Measurements from ENCODE around the gene RBM34.
A peak's percentile ranks its signal among the peaks of the same experiment; 100 is the strongest.

Gene RBM34

GRCh38 chr1:235152235-235152634 is 8.8 kb downstream of the RBM34 start:
- DNase-seq, result no peak

DNA sequence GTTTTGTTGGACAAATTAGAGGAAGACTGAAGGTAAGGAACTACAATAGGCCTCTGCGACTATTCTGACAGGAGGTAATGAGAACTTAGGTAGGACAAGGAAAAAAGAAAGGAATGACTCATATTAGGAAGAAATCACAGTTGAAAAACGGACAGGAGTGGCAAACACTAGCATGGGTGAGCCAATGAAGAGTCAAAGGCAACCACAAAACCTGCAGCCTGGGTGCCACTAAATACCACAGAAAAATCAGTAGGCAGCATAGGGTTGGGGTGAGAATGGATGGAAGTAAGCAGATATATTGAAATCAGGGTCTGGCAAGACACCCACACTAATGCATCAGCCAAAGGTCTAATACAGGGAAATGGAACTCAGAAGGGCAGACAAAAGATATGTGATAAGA is 10.0 kb downstream of the RBM34 start:
- no peak for DNase-seq

- no peak for DNase-seq
These were observed 11.2 kb downstream of the RBM34 start for GRCh38 chr1:235149824-235150223.

- no peak for DNase-seq
These were observed 13.8 kb downstream of the RBM34 start for GRCh38 chr1:235147269-235147668.

DNA sequence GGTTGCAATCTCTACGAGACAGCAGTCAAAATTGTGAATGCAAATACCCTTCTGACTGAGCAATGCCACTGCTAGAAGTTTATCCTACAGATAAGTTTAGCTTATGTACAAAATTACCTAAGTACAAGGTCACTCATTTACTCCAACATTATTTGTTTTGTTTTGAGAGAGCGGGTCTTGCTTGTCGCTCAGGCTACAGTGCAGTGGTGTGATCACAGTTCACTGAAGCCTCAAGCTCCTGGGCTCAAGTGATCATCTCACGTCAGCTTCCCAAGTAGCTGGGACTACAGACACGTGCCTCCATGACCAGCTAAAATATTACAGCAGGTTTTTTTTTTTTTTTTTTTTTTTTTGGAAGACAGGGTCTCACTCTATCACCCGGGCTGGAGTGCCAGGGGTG is 15.4 kb downstream of the RBM34 start:
- DNase-seq, result no peak

- DNase-seq, result no peak
These were observed 18.1 kb downstream of the RBM34 start for GRCh38 chr1:235142991-235143390.

GRCh38 chr1:235139315-235139714 is 21.7 kb downstream of the RBM34 start:
- no peak for DNase-seq

DNA sequence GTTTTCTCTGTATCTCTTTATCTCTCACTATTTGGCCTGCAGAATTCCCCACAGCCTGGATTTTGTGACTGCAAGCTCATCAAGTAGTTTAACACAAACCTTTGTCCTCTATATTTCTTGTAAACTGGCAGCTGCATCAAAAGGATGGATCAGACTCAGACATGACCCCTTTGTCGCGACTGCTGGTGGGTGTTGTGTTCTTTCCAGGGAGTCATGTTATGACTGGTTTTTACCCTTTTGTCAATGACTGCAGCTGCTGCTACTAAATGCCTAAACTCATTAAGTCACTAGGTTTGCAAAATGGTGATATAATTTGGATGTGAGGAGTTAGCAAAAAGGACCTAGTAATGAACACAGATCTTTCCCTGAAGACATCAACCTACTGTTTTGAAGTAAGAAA is 22.2 kb downstream of the RBM34 start:
- no peak for DNase-seq

GRCh38 chr1:235136111-235136510 is 24.9 kb downstream of the RBM34 start:
- peak; percentile 61 for DNase-seq

DNA sequence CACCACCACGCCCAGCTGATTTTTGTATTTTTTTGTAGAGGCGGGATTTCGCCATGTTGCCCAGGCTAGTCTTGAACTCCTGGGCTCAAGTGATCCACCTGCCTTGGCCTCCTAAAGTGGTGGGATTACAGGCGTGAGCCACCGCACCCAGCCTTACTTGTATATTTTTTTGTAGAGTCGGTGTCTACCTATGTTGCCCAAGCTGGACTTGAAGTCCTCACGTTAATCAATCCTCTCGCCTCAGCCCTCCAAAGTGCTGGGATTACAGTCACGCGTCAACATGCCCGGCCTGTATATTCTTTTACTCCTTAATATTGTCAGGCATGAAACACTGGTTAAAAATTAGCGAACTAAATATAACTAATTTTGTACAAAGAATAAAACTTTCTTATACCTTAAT is 26.9 kb downstream of the RBM34 start:
- no peak for DNase-seq

DNA sequence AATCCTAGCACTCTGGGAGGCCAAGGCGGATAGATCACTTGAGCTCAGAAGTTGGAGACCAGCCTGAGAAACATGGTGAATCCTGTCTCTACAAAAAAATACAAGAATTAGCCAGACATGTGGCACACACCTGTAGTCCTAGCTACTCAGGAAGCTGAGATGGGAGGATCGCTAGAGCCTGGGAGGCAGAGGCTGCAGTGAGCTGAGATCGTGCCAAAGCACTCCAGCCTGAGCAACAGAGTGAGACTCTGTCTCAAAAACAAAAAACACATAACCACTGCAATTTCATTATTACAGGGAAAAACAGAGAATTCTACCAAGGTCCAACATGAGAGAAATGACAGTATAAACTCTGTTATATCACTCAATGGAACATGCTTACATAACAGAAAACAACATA is 28.0 kb downstream of the RBM34 start:
- DNase-seq, result no peak

GRCh38 chr1:235131961-235132360 is 29.1 kb downstream of the RBM34 start:
- no peak for DNase-seq

- no peak for DNase-seq
These were observed 30.2 kb downstream of the RBM34 start for GRCh38 chr1:235130766-235131270.

- DNase-seq, result no peak
These were observed 31.1 kb downstream of the RBM34 start for GRCh38 chr1:235129774-235130570.

- DNase-seq, result peak; percentile 99
These were observed 32.4 kb downstream of the RBM34 start, which contains the start of gene TOMM20 for GRCh38 chr1:235128456-235129328. Gene TOMM20, minus strand, starts transcription at chr1:235128837. Its CDS starts 122 bp downstream, at chr1:235128715.

DNA sequence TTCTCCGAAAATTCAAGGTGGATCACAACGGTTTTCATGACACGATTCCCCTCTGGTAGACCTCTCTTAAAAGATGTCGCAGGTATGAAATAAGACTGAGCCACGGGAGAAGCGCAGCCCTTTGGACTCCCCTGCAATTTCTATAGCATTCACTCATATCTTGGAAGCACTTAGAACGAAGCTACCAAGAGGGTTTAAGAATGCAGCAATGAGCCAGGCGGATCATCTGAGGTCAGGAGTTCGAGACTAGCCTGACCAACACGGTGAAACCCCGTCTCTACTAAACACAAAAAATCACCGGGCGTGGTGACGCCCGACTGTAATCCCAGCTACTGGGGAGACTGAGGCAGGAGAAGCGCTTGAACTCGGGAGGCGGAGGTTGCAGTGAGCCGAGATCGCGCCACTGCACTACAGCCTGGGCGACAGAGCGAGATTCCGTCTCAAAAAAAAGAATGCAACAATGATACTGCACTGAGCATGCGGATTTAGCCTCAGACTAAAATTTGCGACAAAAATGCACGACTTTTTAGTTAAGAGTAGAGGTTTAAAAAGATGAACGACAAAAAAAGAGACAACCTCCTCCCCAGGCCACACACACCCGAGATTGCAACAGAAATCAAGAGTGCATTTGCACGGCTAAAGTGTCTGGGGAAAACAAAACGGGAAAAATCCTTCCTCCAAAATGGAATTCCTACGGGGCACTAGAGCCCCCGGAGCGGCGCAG is 33.2 kb downstream of the RBM34 start:
- peak; percentile 47 for DNase-seq

DNA sequence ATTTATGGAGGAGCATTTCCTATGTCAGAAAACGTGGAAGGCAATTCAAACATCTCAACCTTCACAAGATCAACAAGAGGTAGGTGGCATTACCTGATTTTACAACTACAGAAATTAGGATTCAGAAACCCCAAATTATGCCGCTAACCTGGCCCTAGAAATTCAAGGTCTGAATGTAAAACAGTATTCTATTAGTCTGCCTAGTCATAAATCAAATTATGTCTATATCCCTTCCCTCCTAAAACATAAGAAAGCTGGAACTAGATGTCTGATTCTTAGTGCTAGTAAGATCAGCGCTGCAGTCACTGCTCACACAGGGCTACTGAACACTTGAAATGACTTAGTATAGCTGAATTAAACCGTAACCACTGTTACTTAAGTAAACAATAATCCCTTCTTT is 33.8 kb downstream of the RBM34 start:
- no peak for DNase-seq

DNA sequence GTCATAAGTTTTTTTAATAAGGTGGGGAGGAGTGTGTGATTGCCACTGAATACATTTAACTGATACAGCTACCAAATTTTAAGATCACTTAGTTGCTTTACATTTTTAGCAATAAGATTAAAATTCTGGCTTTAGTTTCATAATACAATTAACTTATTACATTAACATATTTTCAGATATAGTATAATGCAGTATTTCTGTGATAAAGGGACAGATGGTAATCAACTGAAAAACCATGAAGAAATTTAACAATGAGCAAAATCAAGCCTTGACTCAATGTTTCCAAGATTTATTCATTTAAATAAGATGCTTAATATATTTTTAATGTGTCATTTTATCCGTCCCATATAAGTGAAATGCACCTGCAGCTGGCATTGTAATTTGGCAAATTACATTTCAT is 36.4 kb downstream of the RBM34 start:
- no peak for DNase-seq

- no peak for DNase-seq
These were observed 36.9 kb downstream of the RBM34 start for GRCh38 chr1:235124111-235124510.

GRCh38 chr1:235122348-235122747 is 38.7 kb downstream of the RBM34 start:
- DNase-seq, result no peak

- no peak for DNase-seq
These were observed 47.7 kb downstream of the RBM34 start for GRCh38 chr1:235113183-235113917.

All from NCI-H1092 treated with DMSO at 0.1 percent for 48 hours (cell line).